Posterior vena cava (tissue), 2 donors: Measurements from ENCODE around the gene NAIP. TPM values are rescaled to one million over a fixed set of nuclear protein-coding genes. Genes with fewer than 3 reads are reported as not detected.
"Not testable (repeated sequence)": the region's sequence is repeated elsewhere in the genome, so short reads cannot be mapped to it uniquely, and the experiment has no call there.

Experiments
- DNase-seq: peaks from one replicate; pipeline ENCODE4 v3.0.0-alpha.2; 2020; ENCODE audit warnings: low spot score
- intact Hi-C, 2 donors: fragments of 100-400 bp; cut with DNase I; formaldehyde crosslinking; loops; one replicate each; pipeline versions ENCODE4 v1.14.1 to v1.14.2; 2022 to 2023
- long read RNA-seq, 2 donors: library from polyadenylated mRNA; unstranded; transcript quantifications; one replicate each; pipeline ENCODE4 v2.0.0, GENCODE V29; 2020 to 2021
- total RNA-seq, 2 donors: library from RNA; stranded (reverse); fragmentation: NEBNext Ultra II Directional; extraction: Animal tissue kit (Norgen Biotek cat#: 25700); gene quantifications; one replicate each; pipeline ENCODE4 v1.2.1, GENCODE V29; 2021
- donor health status: DM: yes; HTN: yes; CAD: no.
- donor health status: DM: yes; HTN: yes; CAD: no.

The NAIP gene, protein sequence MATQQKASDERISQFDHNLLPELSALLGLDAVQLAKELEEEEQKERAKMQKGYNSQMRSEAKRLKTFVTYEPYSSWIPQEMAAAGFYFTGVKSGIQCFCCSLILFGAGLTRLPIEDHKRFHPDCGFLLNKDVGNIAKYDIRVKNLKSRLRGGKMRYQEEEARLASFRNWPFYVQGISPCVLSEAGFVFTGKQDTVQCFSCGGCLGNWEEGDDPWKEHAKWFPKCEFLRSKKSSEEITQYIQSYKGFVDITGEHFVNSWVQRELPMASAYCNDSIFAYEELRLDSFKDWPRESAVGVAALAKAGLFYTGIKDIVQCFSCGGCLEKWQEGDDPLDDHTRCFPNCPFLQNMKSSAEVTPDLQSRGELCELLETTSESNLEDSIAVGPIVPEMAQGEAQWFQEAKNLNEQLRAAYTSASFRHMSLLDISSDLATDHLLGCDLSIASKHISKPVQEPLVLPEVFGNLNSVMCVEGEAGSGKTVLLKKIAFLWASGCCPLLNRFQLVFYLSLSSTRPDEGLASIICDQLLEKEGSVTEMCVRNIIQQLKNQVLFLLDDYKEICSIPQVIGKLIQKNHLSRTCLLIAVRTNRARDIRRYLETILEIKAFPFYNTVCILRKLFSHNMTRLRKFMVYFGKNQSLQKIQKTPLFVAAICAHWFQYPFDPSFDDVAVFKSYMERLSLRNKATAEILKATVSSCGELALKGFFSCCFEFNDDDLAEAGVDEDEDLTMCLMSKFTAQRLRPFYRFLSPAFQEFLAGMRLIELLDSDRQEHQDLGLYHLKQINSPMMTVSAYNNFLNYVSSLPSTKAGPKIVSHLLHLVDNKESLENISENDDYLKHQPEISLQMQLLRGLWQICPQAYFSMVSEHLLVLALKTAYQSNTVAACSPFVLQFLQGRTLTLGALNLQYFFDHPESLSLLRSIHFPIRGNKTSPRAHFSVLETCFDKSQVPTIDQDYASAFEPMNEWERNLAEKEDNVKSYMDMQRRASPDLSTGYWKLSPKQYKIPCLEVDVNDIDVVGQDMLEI (N-terminal part only)
- total RNA-seq: 10 to 100 TPM; 21.2 to 49.5 TPM
- long read RNA-seq, donor 1, full-length matches to known transcripts: 1 of 8 reads
- long read RNA-seq, donor 1, partial matches to known transcripts: 0 of 8 reads
- long read RNA-seq, donor 1, other reads (novel, unspliced or antisense): 7 of 8 reads
- long read RNA-seq, donor 2, partial matches to known transcripts: 0 of 2 reads
- long read RNA-seq, donor 2, other reads (novel, unspliced or antisense): 2 of 2 reads

DNA sequence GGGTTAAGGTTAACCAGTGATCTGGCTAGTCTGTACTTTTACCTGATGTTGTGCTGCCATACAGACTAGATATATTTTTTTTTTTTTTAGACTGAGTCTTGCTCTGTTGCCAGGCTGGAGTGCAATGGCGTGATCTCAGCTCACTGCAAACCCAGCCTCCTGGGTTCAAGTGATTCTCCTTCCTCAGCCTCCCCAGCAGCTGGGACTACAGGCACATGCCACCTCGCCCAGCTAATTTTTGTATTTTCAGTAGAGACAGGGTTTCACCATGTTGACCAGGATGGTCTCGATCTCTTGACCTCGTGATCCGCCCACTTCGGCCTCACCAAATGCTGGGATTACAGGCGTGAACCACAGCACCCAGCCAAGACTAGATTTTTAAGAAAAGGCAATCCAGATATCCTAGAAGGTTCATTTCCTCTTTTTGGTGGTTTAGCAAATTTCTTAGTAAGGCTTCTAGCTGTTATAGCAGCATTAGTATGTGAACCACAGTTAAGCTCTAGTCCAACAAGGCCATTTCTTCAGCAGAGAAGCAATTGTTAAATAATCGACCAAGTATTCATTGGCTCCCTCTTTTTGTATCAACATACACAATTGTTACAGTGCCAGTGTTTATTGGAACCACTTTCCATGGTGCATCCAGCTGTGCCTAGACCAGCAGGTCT is at the start of gene NAIP:
Gene NAIP, minus strand, starts transcription at position 51 of the 665 bp plus-strand sequence. CDS start 12,424 bp downstream, outside the sequence.
- DNase-seq, intact Hi-C loops: not testable (repeated sequence)

DNA sequence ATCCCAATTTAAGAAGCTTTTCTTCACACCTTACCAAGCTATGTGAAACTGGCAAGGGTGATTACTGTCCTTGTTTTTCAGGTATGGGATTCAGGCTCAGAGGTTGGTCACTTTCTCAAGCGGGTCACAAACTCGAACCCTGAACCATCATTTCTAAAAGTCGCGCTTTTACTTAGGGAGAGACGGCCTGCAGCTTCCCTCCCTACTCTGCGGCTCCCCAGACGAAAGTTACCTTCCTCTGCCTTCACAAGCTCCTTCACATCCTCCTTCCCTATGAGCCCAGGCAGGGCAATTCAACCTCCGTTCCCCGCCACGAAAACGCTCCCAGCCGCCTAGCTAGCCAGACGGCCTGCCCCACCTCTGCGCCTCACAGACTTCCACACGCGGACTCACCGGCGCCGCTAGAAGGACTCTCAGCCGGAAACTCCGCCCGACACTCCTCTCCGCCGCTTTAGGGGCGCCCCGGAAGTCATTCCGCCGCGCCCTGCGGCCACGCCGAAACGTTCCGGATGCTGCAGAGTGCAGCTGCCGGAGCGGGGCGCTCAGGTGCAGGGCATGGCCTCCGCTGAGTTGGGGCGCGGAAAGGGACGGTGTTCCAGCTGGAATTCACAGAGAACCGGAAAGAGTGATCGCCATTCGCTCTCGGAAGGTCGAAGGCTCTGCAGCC is 42.3 kb upstream of the NAIP start, which contains the start of gene GTF2H2:
Gene GTF2H2, minus strand, starts transcription at position 415 of the 667 bp plus-strand sequence. CDS start 4,913 bp downstream, outside the sequence.
- DNase-seq, intact Hi-C loops: not testable (repeated sequence)

DNA sequence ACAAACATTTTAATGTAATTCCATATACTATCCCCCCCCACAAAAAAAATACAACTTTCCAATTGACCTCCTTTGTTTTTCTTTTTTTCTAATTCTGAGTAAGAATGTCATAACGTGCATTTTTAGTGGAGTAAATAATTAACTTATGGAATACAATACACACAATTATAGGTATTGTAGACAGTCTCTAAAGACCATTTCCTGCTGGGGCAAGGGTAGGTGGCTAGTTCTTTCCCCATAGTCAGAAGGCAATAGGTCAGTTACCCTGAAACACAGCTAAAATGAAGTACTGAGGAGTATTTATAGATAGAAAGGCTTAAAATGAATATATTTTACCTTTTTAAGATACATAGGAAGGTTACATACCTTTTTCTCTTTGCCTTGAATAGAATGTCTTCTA is 36.2 kb upstream of the NAIP start:
- DNase-seq, intact Hi-C loops: not testable (repeated sequence)

DNA sequence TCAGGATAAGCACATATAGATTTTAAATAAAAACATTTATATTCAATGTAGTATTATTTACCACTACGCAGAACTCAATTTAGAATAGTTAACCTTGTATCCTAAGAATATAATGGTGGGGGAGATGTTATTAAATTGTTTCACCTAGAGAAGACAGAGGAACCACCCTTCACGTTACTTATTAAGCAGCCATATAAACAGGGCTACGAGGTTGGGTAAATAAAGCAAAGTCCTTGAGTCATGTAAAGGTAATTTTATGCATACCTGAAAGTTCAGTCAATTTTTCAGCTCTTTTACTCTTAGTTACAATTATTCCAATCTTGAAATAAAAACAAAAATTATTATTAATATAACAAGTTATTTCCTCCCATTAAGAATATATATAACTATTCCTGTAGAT is 34.3 kb upstream of the NAIP start:
- DNase-seq, intact Hi-C loops: not testable (repeated sequence)

DNA sequence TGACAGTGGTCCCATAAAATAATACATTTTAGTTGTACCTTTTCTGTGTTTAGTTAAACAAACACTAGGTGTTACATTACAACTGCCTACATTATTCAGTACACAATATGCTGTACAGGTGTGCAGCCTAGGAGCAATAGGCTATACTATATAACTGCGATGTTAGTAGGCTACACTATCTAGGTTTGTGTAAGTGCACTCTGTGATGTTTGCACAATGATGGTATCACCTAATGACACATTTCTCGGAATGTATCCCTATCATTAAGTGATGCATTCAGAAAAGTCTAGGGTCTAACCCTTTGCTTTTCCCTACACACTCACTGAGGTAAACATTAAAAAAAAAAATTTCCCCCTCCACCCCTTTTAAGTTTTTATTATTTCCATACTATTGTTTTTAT is 19.7 kb upstream of the NAIP start:
- DNase-seq, intact Hi-C loops: not testable (repeated sequence)

DNA sequence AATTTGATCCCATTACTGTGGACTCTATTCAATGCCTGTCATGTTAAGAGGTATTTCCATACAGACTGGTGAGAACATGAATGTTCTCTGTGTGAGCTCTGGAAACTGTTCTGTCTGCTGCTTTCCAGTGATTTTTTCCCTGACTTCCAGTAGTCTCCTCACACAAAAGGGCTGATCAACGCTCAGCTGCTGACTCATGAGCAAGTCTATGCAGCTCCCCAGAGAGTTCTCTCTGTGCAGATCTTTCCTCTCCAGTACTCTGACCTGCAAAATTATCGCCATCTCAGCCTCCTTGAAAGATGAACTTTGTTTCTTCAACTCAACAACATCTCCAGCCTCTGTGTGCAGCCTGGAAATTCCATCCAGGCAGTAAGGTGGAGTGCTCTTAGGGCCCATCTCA is 19.0 kb upstream of the NAIP start:
- intact Hi-C loops, DNase-seq: not testable (repeated sequence)

DNA sequence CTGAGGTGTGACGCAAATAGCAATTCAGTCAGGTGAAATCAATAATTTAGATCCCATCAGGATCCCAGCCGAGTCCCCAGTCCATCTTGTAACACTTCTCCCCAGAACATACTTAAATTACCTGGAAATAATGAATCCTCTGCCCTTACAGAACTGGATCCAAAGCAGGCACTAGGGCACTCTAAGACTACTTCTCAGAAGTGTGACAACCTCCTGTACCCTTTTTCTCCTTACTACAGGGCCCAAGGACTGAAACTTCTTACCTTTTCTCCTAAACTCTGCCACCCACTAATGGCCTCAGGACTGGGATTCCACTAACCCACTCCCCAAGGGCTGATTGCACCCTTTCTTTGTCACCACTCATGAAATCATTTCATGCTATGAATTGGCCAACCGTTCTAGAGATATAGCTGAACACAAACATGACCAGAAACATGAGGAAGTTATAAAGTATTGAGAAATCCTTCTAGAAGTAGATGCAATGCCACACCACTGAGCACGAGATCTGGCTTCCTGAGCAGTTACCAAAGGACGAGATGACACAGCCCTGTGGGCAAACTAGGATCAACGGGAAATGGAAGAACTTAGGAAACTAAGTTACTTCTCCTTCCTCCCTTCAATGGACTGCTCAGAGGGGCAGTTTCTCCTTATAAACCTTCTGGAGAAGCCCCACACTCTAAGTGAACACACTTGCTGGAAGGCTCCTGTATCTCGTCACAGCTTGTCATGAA is 6.1 kb upstream of the NAIP start:
- DNase-seq, intact Hi-C loops: not testable (repeated sequence)

DNA sequence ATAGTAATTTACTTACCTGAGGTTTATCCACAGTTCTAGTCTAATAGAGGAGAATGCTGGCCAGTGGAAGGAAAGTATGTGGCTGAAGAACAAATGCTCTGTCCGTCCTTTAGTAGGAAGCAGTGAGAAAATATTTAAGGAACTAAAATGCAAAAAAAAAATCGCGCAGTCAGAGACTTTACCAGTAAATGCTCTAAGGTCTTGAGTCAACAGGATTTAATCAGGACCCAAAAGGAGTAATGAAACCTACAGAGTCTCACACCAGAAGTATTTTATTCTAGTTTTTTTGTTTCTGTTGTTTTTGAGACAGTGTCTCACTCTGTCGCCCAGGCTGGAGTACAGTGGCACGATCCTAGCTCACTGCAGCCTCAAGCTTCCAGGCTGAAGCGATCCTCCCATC is 4.5 kb downstream of the NAIP start:
- DNase-seq, intact Hi-C loops: not testable (repeated sequence)

DNA sequence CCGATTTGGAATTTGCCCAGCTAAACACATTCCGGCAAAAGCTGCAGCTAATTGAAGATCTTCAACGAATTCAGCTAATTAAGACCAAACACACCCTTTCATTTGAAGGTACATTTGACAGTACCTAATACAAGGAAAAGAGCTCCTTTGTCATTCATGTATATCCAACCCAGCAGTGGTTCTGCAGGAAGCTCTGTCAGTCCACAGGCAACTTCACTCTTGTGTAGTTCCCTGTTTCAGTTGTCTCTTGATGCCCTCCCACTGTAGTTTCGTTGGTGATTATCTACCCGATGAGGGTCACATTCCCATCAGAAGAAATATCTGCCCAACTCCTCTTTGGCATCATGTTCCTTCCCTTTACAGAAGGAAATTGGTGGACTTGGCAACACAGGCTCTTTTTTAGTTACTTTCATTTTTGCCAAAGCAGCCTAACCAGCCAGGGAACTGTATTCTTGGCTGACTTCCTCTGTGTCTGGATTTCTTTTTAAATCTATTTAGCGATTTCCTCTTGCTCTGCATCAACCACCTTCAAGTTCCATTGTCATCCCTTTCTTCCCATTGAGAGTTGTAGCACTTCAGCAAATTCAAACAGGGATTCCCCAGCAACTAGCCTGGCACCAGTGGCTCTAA is 6.6 kb downstream of the NAIP start:
- intact Hi-C loops: not testable (repeated sequence)

DNA sequence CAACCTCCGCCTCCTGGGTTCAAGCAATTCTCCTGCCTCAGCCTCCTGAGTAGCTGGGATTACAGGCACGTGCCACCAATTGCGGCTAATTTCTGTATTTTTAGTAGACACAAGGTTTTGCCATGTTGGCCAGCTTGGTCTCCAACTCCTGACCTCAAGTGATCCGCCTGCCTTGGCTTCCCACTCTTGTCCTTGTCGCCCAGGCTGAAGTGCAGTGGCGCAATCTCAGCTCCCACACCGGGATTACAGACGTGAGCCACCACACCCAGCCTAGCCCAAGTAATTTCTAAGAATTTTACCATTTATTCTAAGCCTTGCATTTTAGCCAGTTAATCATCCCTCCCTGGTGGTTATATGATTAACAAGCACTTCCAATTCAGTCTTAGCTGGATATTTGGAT is 11.0 kb downstream of the NAIP start:
- intact Hi-C loops: no loop called here
- peak; percentile 40 for DNase-seq

More for the DNA sequence above, 6.6 kb downstream of the NAIP start:
- not testable (repeated sequence) for DNase-seq

DNA sequence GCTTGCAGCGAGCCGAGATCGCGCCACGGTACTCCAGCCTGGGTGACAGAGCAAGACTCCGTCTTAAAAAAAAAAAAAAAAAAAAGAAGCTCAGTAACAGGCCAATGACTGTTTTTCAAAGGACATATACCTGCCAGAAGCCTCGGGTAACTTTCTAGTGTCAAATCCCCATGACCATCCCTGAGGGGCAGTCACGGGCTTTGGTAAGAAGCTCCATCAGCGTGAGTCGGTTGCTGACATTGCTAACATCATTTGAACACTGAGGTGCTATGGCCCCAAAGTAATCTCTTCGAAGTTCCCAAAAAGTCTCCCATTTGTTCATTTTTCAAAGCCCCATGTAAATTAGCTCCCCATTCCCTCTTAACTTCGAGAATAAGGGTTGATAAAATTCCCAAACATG is 11.6 kb downstream of the NAIP start:
- peak; percentile 13 for DNase-seq
- intact Hi-C loops: no loop called here

DNA sequence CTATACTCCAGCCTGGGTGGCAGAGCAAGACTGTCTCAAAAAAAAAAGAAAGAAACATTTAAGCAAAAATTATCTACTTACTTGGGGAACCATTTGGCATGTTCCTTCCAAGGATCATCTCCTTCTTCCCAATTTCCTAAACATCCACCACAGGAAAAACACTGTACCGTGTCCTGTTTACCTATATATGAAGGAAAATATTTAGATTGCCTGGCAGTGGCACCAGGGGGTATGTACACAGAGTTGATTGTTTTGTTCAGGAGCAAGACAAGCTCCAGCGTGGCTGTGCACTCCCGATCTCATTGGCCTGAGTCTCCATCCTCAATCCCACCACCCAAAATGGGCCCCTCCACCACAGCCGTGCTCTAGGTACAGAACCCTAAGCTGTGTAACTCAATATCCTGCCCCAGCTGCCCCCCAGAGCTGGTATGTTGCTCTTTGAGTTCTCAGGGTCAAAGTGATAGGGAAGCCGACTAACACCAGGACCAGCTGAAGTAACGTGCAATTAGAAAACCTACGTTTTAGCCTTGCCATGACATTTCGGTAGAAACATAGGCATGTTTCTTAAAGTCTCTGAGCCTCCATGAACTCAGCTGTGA is 13.8 kb downstream of the NAIP start:
- intact Hi-C loops: no loop called here
- peak; percentile 37 for DNase-seq

DNA sequence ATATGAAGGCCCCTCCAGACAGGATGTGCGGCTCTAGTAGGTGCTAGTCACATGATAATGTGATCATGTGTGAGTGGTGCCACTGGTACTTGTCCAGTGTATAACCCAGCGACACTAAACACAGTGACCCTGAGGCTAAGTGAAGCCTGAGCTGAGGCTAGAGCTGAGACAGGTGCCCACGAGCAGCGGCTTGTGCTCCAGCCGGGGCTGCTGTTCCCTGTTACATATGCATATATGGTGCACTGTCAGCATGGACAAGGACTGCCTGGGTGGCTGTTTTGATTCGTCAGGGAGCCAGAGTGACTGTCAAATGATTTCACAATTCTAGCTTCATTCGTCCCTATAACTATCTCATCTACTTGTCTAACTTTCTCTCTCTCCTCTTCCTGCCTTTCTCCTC is 18.2 kb downstream of the NAIP start:
- intact Hi-C loops: not testable (repeated sequence)
- peak; percentile 1 for DNase-seq

DNA sequence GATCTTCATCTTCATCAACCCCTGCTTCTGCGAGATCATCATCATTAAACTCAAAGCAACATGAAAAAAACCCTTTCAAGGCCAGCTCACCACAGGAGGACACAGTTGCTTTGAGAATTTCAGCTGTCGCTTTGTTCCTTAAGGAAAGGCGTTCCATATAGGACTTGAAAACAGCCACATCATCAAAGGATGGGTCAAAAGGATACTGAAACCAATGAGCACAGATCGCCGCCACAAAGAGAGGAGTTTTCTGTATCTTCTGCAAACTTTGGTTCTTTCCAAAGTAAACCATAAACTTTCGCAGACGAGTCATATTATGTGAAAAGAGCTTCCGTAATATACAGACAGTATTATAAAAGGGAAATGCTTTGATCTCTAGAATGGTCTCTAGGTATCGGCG is 40.3 kb downstream of the NAIP start:
- intact Hi-C loops, DNase-seq: not testable (repeated sequence)

DNA sequence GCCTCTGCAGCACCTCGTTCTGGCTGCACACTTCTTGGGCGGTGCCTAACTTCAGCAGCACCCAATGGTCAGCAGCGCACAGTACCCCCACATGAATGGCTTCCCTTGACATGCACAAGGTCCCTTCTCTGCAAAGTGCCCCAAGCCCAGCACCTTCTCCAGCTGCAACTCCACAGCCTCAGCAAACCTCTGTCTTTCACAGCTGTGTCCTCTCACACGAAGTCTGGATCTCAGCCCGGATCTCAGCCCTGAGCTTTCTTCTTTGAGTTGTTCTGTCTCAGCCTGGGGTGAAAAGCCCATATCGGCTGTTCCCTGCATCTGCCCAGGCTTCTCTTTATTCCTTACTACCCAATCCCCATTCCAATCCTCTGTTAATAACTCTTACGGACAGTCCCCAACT is 57.9 kb downstream of the NAIP start:
- intact Hi-C loops, DNase-seq: not testable (repeated sequence)

DNA sequence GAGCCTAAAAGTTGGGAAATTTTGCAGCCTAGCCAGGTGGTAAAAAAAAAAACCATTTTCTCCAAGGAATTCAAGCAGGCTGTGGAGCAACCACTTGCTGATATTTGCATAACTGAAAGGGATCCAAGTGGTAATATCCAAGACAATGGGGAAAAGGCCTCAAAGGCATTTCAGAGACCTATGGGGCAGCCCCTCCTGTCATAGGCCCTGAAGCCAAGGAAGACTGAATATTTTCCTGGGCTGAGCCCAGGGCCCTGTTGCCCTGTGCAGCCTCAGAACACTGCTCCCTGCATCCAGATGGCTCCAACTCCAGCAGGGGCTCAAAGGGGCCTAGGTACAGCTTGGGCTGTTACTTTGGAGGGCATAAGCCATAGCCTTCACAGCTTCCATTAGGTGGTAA is 60.6 kb downstream of the NAIP start:
- DNase-seq, intact Hi-C loops: not testable (repeated sequence)

DNA sequence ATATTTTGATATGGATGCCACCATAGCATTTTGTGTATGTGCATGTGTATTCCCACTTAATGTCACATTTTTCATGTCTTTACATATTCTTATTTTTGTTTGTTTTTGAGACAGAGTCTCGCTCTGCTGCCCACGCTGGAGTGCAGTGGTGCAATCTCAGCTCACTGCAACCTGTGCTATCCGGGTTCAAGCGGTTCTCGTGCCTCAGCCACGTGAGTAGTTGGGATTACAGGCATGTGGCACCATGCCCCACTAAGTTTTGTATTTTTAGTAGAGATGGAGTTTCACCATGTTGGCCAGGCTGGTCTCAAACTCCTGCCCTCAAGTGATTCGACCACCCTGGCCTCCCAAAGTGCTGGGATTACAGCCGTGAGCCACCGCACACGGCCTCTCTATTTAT is 72.1 kb downstream of the NAIP start:
- DNase-seq, intact Hi-C loops: not testable (repeated sequence)
